A549 (cell line): ENCODE data around the gene GTF2IRD2. TPM values are rescaled to one million over a fixed set of nuclear protein-coding genes. Genes with fewer than 3 reads are reported as not detected.
"Not testable (repeated sequence)": the region's sequence is repeated elsewhere in the genome, so short reads cannot be mapped to it uniquely, and the experiment has no call there.

Source experiments
- ATAC-seq, 2 experiments: fragments of 200-7000 bp in 1 of 2; fragments of >200 bp in 1 of 2; cut with Nextera tagmentation in 1 of 2; cut with Tn5 transposase in 1 of 2; 3 replicates each; pipeline versions ENCODE4 v1.8.0 to v1.9.1; 2018 to 2020; ENCODE audit warnings: mild to moderate bottlenecking in 1 of 2, moderate library complexity in 1 of 2
- CTCF ChIA-PET: fragments of 300-600 bp; sonication (Branson Sonifier 250); formaldehyde crosslinking; extraction: SDS; loops from one replicate; lab custom pipeline; 2021; ENCODE audit warnings: antibody characterized with exemption, inconsistent platforms; lab: Yijun Ruan, JAX
- POLR2A ChIA-PET: fragments of 350-600 bp; formaldehyde crosslinking; extraction: SDS; loops from one replicate; lab custom pipeline; 2021; ENCODE audit warnings: antibody characterized with exemption, inconsistent platforms; lab: Yijun Ruan, JAX
- DNase-seq, 2 experiments: peaks; one replicate each; pipeline versions ENCODE4 v3.0.0 to v3.0.0-alpha.2; 2011 to 2016; ENCODE audit warnings: low read depth in 1 of 2, low spot score in 1 of 2
- FAIRE-seq: peaks from 2 replicates; lab custom pipeline; 2011; peaks lifted over from hg19 to GRCh38; lab: Jason Lieb, UNC
- H3K27ac ChIP-seq, 2 experiments: fragments of >200 bp; sonication (Bioruptor Twin); formaldehyde crosslinking; 3 replicates each; pipeline ENCODE4 v1.5.1; 2016 to 2017
- H3K4me1 ChIP-seq: fragments of >200 bp; sonication (Bioruptor Twin); formaldehyde crosslinking; 3 replicates; pipeline ENCODE4 v1.6.1; 2016
- H3K4me2 ChIP-seq: fragments of >200 bp; sonication (Bioruptor Twin); formaldehyde crosslinking; 3 replicates; pipeline ENCODE4 v1.6.1; 2016
- H3K4me3 ChIP-seq: fragments of >200 bp; sonication (Bioruptor Twin); formaldehyde crosslinking; 3 replicates; pipeline ENCODE4 v1.5.1; 2016
- H3K9me3 ChIP-seq: fragments of >200 bp; sonication (Bioruptor Twin); formaldehyde crosslinking; 3 replicates; pipeline ENCODE4 v1.6.1; 2016
- JUN ChIP-seq, 2 experiments: fragments of >200 bp; sonication (Bioruptor Twin); formaldehyde crosslinking; IDR thresholded peaks; 2 replicates in 1 of 2; 3 replicates in 1 of 2; pipeline ENCODE4 v1.6.1; 2016 to 2017
- PHF8 ChIP-seq: fragments of 200-600 bp; sonication (generic); IDR thresholded peaks from 2 replicates; pipeline ENCODE4 v1.6.1; 2016; ENCODE audit warnings: low read depth, mild to moderate bottlenecking, antibody characterized with exemption, moderate library complexity, borderline replicate concordance
- POLR2A ChIP-seq: IDR thresholded peaks from 2 replicates; pipeline ENCODE4 v1.6.1; 2012; ENCODE audit warnings: mild to moderate bottlenecking, low read length
- TFCP2L1 ChIP-seq: fragments of 250-450 bp; sonication (Bioruptor Pico); IDR thresholded peaks from 2 replicates; pipeline ENCODE4 v1.5.0; 2021; ENCODE audit warnings: mild to moderate bottlenecking
- WGBS: methylation state at CpG from one replicate; pipeline ENCODE4 v1.1.6; 2017; ENCODE audit errors: missing lambda C conversion rate; 5-methylcytosine and 5-hydroxymethylcytosine counted together
- polyA minus RNA-seq: library from RNA; depleted of rRNA, polyadenylated mRNA; stranded (reverse); fragments of >200 nt; gene quantifications from 2 replicates; pipeline ENCODE4 v1.2.3, GENCODE V29; 2011; rRNA and poly(A)+ RNA removed
- polyA plus RNA-seq, 4 experiments: library from polyadenylated mRNA; depleted of rRNA in 3 of 4; stranded (reverse); fragments of >200 nt; fragmentation: RNase III in 1 of 4; extraction: RNeasy Plus Mini Kit Qiagen cat#74134 plus additional on column Dnase treatment in 1 of 4; gene quantifications; 2 replicates in 3 of 4; 3 replicates in 1 of 4; pipeline ENCODE4 v1.2.3, GENCODE V29; 2011 to 2017
- TF ChIP-seq, protein P1 (sequence below): fragments of >200 bp; sonication (Bioruptor Twin); formaldehyde crosslinking; IDR thresholded peaks from 3 replicates; pipeline ENCODE4 v1.5.1; 2016
- TF ChIP-seq, protein P2 (sequence below): IDR thresholded peaks from 2 replicates; pipeline ENCODE4 v1.6.1; 2012
- TF ChIP-seq, protein P3 (sequence below): fragments of >200 bp; sonication (Bioruptor Twin); formaldehyde crosslinking; IDR thresholded peaks from 3 replicates; pipeline ENCODE4 v1.6.1; 2016

The GTF2IRD2 gene
- 13.8 and 16.0 TPM in 2 replicates for polyA plus RNA-seq (2011; rRNA removed)
- polyA plus RNA-seq (2012; cell fraction: cytosol; rRNA removed), result 3.3 and 4.2 TPM in 2 replicates
- polyA plus RNA-seq (2012; cell fraction: nucleus; rRNA removed), result 3.7 and 6.2 TPM in 2 replicates
- 4.8 to 6.6 TPM (median 5.5 TPM) in 3 replicates for polyA plus RNA-seq (2017; fragmentation: RNase III; extraction: RNeasy Plus Mini Kit Qiagen cat#74134 plus additional on column Dnase treatment)
- polyA minus RNA-seq, result 5.0 and 7.7 TPM in 2 replicates

DNA sequence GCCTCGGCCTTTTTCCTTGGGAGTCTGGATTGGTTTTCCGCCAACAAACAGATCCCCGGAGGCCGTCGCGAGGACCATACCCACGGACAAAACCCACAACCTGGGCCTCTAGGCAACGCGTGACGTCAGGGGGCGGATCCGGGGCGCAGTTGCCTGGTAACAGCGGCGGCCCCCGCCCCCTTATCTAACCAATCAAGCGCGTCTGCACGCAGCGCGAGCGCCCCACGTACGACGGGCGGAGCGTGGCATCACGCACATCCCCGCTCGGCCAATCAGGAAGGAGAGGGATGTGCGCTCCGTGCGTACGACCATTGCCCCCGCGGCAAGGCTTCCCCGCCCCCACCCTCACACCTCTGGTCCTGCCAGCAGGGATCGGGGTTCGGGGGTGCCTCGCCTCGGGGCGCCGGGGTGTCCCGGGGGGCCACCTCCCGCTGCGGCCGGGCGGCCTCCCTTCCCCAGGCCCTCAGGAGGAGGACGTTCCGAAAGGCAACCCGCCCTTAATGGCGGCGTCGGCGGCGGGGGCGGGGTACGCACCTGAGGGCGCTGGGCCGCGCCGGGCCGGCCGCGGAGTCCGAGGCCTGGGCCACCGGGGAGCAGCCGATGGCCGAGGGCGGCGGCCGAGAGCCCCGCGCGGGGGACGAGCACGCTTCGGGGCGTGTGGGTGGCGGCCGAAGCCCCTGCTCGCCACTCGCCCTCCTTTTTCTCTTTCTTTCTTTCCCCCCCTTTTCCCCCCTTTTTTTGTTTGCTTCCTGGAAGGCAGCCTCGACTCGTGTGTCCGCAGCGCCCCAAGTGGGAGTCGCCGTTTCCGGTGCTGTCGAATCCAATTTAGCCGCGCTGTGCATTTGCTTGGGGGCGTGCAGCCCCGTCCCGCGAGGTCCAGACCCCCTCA, at the start of gene GTF2IRD2:
GTF2IRD2 (minus strand) TSS at position 773 of the 889 bp plus-strand sequence. CDS start 15,227 bp downstream, outside the sequence.
- Histone ChIP-seq H3K27ac (peak within 1 kb of the TSS; percentile 92 to 95), H3K4me2 (peak within 1 kb of the TSS; percentile 53; the same call in 2 of the 3 replicates), H3K4me3 (peak within 1 kb of the TSS; percentile 51)
- POLR2A ChIA-PET, FAIRE-seq, CTCF ChIA-PET, H3K4me1 ChIP-seq, H3K9me3 ChIP-seq: not testable (repeated sequence)
- TF ChIP-seq, protein P1, sequence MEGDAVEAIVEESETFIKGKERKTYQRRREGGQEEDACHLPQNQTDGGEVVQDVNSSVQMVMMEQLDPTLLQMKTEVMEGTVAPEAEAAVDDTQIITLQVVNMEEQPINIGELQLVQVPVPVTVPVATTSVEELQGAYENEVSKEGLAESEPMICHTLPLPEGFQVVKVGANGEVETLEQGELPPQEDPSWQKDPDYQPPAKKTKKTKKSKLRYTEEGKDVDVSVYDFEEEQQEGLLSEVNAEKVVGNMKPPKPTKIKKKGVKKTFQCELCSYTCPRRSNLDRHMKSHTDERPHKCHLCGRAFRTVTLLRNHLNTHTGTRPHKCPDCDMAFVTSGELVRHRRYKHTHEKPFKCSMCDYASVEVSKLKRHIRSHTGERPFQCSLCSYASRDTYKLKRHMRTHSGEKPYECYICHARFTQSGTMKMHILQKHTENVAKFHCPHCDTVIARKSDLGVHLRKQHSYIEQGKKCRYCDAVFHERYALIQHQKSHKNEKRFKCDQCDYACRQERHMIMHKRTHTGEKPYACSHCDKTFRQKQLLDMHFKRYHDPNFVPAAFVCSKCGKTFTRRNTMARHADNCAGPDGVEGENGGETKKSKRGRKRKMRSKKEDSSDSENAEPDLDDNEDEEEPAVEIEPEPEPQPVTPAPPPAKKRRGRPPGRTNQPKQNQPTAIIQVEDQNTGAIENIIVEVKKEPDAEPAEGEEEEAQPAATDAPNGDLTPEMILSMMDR, result 0 out of 3 replicates have a peak, but pooled peaks have one; percentile 7
- TF ChIP-seq, protein P2, sequence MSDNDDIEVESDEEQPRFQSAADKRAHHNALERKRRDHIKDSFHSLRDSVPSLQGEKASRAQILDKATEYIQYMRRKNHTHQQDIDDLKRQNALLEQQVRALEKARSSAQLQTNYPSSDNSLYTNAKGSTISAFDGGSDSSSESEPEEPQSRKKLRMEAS, result 0 out of 2 replicates have a peak, but pooled peaks have one; percentile 22
- 0 out of 5 replicates have a peak, but pooled peaks of 1 of the 2 experiments have one; percentile 30 for TF ChIP-seq JUN (IDR thresholded peaks at IDR 0.05)
- peak in 1 of 2 experiments; percentile 29 for DNase-seq
- peak; percentile 94 to 95 for ATAC-seq
- no CpG with 5 or more reads among the region's 97 CpGs for WGBS

DNA sequence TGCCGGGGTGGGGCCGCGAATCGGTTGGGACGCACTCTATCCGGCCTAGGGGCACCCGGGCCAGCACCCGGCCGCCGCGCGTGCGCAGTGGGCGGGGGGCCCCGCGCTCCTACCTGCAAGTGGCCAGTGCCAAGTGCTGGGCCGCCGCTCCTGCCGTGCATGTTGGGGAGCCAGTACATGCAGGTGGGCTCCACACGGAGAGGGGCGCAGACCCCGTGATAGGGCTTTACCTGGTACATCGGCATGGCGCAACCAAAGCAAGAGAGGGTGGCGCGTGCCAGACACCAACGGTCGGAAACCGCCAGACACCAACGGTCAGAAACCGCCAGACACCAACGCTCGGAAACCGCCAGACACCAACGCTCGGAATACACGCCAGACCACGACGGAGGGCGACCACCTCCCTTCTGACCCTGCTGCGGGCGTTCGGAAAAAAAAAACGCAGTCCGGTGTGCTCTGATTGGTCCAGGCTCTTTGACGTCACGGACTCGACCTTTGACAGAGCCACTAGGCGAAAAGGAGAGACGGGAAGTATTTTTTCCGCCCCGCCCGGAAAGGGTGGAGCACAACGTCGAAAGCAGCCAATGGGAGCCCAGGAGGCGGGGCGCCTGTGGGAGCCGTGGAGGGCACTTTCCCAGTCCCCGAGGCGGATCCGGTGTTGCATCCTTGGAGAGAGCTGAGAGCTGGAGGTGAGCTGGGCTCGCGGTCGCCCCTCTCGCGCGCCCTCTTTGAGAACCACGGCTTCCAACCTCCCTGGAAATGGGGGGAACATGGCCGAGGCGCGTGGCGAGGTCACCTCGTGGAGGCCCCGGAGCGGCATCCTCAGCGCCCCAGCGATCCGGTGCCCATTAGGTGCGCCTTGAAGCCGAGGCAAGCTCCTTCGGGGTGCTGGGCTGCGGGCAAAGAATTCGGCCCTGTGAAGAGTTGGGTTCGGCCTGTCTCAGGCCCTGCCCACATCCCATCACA, 39.0 kb upstream of the GTF2IRD2 start:
- POLR2A ChIA-PET, CTCF ChIA-PET: not testable (repeated sequence)
- H3K4me2 ChIP-seq, result peak overlapping the region; percentile 64

DNA sequence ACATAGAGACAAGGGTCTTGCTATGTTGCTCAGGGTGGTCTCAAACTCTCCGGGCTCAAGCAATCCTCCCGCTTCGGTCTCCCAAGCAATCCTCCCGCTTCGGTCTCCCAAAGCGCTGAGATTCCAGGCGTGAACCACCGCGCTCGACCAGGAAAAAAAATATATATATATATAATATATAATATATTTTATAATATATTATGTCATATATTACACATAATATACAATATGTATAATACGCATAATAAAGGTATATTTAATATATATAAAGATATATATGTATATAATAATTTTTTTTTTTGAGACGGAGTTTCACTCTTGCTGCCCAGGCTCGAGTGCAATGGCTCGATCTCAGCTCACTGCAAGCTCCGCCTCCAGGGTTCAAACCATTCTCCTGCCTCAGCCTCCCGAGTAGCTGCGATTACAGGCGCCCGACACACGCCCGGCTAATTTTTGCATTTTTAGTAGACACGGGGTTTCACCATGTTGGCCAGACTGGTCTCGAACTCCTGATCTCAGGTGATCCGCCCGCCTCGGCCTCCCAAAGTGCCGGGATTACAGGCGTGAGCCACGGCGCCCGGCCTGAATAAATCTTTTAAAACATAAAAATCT, 38.2 kb upstream of the GTF2IRD2 start:
- CTCF ChIA-PET, FAIRE-seq: not testable (repeated sequence)
- ATAC-seq, result peak in 1 of 2 experiments; percentile 5; a peak in 3 of 6 replicates

More for the DNA sequence above, 39.0 kb upstream of the GTF2IRD2 start:
- H3K9me3 ChIP-seq, FAIRE-seq: not testable (repeated sequence)
- ATAC-seq, result peak; percentile 95 to 99
- peak overlapping the region; percentile 72 for H3K4me3 ChIP-seq
- TF ChIP-seq, protein P3, sequence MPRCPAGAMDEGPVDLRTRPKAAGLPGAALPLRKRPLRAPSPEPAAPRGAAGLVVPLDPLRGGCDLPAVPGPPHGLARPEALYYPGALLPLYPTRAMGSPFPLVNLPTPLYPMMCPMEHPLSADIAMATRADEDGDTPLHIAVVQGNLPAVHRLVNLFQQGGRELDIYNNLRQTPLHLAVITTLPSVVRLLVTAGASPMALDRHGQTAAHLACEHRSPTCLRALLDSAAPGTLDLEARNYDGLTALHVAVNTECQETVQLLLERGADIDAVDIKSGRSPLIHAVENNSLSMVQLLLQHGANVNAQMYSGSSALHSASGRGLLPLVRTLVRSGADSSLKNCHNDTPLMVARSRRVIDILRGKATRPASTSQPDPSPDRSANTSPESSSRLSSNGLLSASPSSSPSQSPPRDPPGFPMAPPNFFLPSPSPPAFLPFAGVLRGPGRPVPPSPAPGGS, result 0 out of 3 replicates have a peak, but pooled peaks have one; percentile 50
- TF ChIP-seq POLR2A (peak; percentile 54), JUN (IDR thresholded peaks at IDR 0.05) (peak in 1 of 2 experiments; percentile 51; a peak in 1 of 5 replicates), PHF8 (peak; percentile 40; the same call in 1 of the 2 replicates), TFCP2L1 (peak; percentile 74; the same call in 1 of the 2 replicates)
- TF ChIP-seq, all 56 proteins: peak for 5; not testable (repeated sequence) for 51
- DNase-seq, result peak in 1 of 2 experiments; percentile 88
- not testable (repeated sequence) for H3K4me1 ChIP-seq
- 0% methylated on average over 22 of the region's 84 CpGs for WGBS
- peak overlapping the region; percentile 86 to 95 for H3K27ac ChIP-seq

DNA sequence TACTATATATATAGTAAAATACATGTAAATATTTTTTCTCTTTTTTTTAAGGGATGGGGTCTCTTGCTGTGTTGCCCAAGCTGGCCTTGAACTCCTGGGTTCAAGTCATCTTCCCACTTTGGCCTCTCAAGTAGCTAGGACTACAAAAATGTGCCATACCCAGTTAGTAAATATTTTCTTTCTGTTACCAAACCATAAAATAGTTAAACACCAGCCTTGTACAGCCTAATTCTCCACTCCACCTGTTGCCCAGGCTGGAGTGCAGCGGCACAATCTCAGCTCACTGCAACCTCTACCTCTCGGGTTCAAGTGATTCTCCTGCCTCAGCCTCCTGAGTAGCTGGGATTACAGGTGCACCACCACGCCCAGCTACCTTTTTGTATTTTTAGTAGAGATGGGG, 33.9 kb upstream of the GTF2IRD2 start:
- H3K4me1 ChIP-seq, CTCF ChIA-PET, H3K4me2 ChIP-seq, DNase-seq, FAIRE-seq, H3K27ac ChIP-seq, ATAC-seq, POLR2A ChIA-PET, H3K9me3 ChIP-seq, H3K4me3 ChIP-seq: not testable (repeated sequence)
- WGBS, result 93% methylated on average over 2 of the region's 3 CpGs

More for the DNA sequence above, 38.2 kb upstream of the GTF2IRD2 start:
- 37% methylated on average over 11 of the region's 31 CpGs for WGBS
- 0 out of 6 replicates have a peak overlapping the region, but pooled peaks of 1 of the 2 experiments have one; percentile 45 for H3K27ac ChIP-seq
- H3K9me3 ChIP-seq, H3K4me1 ChIP-seq, POLR2A ChIA-PET, DNase-seq: not testable (repeated sequence)
- peak overlapping the region; percentile 38 for H3K4me3 ChIP-seq
- peak overlapping the region; percentile 38; the same call in 1 of the 3 replicates for H3K4me2 ChIP-seq

DNA sequence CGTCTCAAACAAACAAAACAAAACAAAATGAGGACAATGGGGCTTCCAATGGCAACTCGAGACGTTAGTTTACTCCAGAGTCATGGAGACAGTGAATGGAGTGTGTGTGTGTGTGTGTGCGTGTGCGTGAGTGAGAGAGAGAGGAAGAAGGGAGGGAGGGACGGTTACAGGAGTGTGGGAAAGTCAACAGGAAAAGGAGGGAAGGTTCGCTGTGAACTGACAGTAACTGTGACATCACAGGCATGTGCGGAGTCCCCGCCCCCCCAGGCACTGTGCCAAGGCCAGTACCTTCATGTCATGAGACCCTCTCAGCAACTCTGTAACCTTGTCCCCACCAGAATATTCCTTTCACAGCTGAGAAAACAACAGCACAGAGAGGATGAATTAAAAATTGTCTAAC, 30.7 kb upstream of the GTF2IRD2 start:
- WGBS, result 78% methylated on average over 8 of the region's 9 CpGs
- H3K4me3 ChIP-seq, H3K4me2 ChIP-seq, H3K27ac ChIP-seq, POLR2A ChIA-PET, DNase-seq, FAIRE-seq, H3K4me1 ChIP-seq, H3K9me3 ChIP-seq, CTCF ChIA-PET: not testable (repeated sequence)
- ATAC-seq, result peak; percentile 61 to 67

DNA sequence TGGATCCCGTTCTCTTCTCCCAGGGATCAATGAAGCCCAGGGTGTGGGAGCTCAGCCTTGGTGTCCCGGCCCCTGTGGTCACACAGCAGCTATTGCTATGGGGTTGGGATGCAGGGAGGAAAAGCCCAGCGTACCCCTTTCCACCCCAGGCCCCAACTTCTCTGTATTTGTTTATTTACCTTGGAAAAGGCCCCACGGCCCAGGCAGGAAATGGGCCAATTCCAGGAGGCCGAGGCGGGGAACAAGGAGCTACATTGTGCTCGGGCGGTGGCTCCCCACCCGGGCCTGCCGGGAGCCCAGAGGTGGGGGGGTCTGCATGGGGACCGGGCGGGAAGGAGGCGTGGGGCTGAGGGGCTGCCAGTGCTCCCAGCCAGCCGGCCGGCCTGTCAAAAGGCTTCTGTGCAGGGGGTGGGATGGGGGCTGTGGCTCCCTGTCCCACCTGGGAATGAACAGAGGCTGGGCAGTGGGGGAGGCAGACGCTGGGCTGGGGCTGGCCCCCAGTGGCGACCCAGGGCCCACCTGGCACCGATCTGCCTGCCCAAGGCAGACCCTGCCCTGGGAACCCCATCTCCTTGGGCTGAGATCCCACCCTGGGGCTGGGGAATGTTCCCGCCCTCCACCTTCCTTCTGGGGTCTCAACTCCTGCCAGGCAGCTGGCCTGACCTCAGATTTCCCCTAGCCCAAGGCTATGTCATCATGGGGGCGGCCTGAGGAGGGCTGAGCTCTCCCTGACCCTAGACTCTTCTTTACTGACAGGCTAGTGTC, 23.5 kb upstream of the GTF2IRD2 start:
- H3K4me1 ChIP-seq, H3K4me2 ChIP-seq, H3K4me3 ChIP-seq, H3K9me3 ChIP-seq, FAIRE-seq, POLR2A ChIA-PET, H3K27ac ChIP-seq, DNase-seq, CTCF ChIA-PET: not testable (repeated sequence)
- ATAC-seq, result peak; percentile 62 to 66
- WGBS, result 80% methylated on average over 9 of the region's 20 CpGs
